ENCODE measurements around the gene IL33. TPM values are rescaled to one million over a fixed set of nuclear protein-coding genes. Genes with fewer than 3 reads are reported as not detected.

IL33 gene
- total RNA-seq, 1 donor = under 0.01 TPM

GRCh38 chr9:6214903-6215302 lies 704 bp upstream of the IL33 start:
- TF ChIP-seq CTCF (IDR thresholded peaks at IDR 0.05; ENCODE audit: extremely low read depth, low read depth, low read length) = no peak
- Histone ChIP-seq H3K79me2 (ENCODE audit: insufficient read depth, low read length) (no peaks in the 10 kb centered on the region), H4K20me1 (ENCODE audit: insufficient read depth, low read length) (no peaks in the 10 kb centered on the region), H3K36me3 (ENCODE audit: insufficient read depth, low read length) (no peaks in the 10 kb centered on the region), H3K4me3 (ENCODE audit: insufficient read depth, low read length) (no peak overlapping the region), H3K4me2 (ENCODE audit: insufficient read depth, low read length) (peak overlapping the region; percentile 49), H3K4me1 (ENCODE audit: insufficient read depth, low read length) (peaks cover 30% of the 10 kb centered on the region), H3K27me3 (ENCODE audit: insufficient read depth, low read length) (peaks cover 3% of the 10 kb centered on the region), H2AFZ (ENCODE audit: low read length) (no peak overlapping the region), H3K9me3 (ENCODE audit: low read depth, low read length) (peaks cover 3% of the 10 kb centered on the region), H3K27ac (ENCODE audit: low read depth, low read length) (peak overlapping the region; percentile 77)
- DNase-seq (ENCODE audit: insufficient read length, low spot score, missing footprints) = no peak

- no peaks in the 10 kb centered on the region for H3K79me2 ChIP-seq (ENCODE audit: insufficient read depth, low read length)
- TF ChIP-seq CTCF (IDR thresholded peaks at IDR 0.05; ENCODE audit: extremely low read depth, low read depth, low read length) = no peak
- H3K27ac ChIP-seq (ENCODE audit: low read depth, low read length) = no peak overlapping the region
- no peak overlapping the region for H3K4me3 ChIP-seq (ENCODE audit: insufficient read depth, low read length)
- no peak for DNase-seq (ENCODE audit: insufficient read length, low spot score, missing footprints)
- H3K36me3 ChIP-seq (ENCODE audit: insufficient read depth, low read length) = no peaks in the 10 kb centered on the region
- no peak overlapping the region for H2AFZ ChIP-seq (ENCODE audit: low read length)
- H3K4me2 ChIP-seq (ENCODE audit: insufficient read depth, low read length) = no peak overlapping the region
- H3K27me3 ChIP-seq (ENCODE audit: insufficient read depth, low read length) = peaks cover 3% of the 10 kb centered on the region
- no peaks in the 10 kb centered on the region for H3K9me3 ChIP-seq (ENCODE audit: low read depth, low read length)
- peaks cover 30% of the 10 kb centered on the region for H3K4me1 ChIP-seq (ENCODE audit: insufficient read depth, low read length)
- no peaks in the 10 kb centered on the region for H4K20me1 ChIP-seq (ENCODE audit: insufficient read depth, low read length)
Observed at GRCh38 chr9:6216002-6216401, 395 bp downstream of the IL33 start.

GRCh38 chr9:6216951-6217350 lies 1.3 kb downstream of the IL33 start:
- DNase-seq (ENCODE audit: insufficient read length, low spot score, missing footprints) = no peak
- peaks cover 30% of the 10 kb centered on the region for H3K4me1 ChIP-seq (ENCODE audit: insufficient read depth, low read length)
- no peak overlapping the region for H3K4me3 ChIP-seq (ENCODE audit: insufficient read depth, low read length)

GRCh38 chr9:6218099-6218502 lies 2.5 kb downstream of the IL33 start:
- H3K27ac ChIP-seq (ENCODE audit: low read depth, low read length) = peak overlapping the region; percentile 45
- no peaks in the 10 kb centered on the region for H3K36me3 ChIP-seq (ENCODE audit: insufficient read depth, low read length)
- peaks cover 25% of the 10 kb centered on the region for H3K4me1 ChIP-seq (ENCODE audit: insufficient read depth, low read length)
- peaks cover 3% of the 10 kb centered on the region for H3K27me3 ChIP-seq (ENCODE audit: insufficient read depth, low read length)
- no peak for DNase-seq (ENCODE audit: insufficient read length, low spot score, missing footprints)
- no peaks in the 10 kb centered on the region for H3K79me2 ChIP-seq (ENCODE audit: insufficient read depth, low read length)
- no peak for TF ChIP-seq CTCF (IDR thresholded peaks at IDR 0.05; ENCODE audit: extremely low read depth, low read depth, low read length)
- H2AFZ ChIP-seq (ENCODE audit: low read length) = peak overlapping the region; percentile 67
- H3K4me2 ChIP-seq (ENCODE audit: insufficient read depth, low read length) = peak overlapping the region; percentile 76
- no peaks in the 10 kb centered on the region for H4K20me1 ChIP-seq (ENCODE audit: insufficient read depth, low read length)
- H3K4me3 ChIP-seq (ENCODE audit: insufficient read depth, low read length) = peak overlapping the region; percentile 56
- no peaks in the 10 kb centered on the region for H3K9me3 ChIP-seq (ENCODE audit: low read depth, low read length)

More at GRCh38 chr9:6216951-6217350, 1.3 kb downstream of the IL33 start:
- H3K36me3 ChIP-seq (ENCODE audit: insufficient read depth, low read length) = no peaks in the 10 kb centered on the region
- H3K4me2 ChIP-seq (ENCODE audit: insufficient read depth, low read length) = no peak overlapping the region
- no peak overlapping the region for H2AFZ ChIP-seq (ENCODE audit: low read length)
- H3K27ac ChIP-seq (ENCODE audit: low read depth, low read length) = no peak overlapping the region
- no peaks in the 10 kb centered on the region for H3K79me2 ChIP-seq (ENCODE audit: insufficient read depth, low read length)
- TF ChIP-seq CTCF (IDR thresholded peaks at IDR 0.05; ENCODE audit: extremely low read depth, low read depth, low read length) = no peak
- no peaks in the 10 kb centered on the region for H3K9me3 ChIP-seq (ENCODE audit: low read depth, low read length)
- no peaks in the 10 kb centered on the region for H4K20me1 ChIP-seq (ENCODE audit: insufficient read depth, low read length)
- peaks cover 3% of the 10 kb centered on the region for H3K27me3 ChIP-seq (ENCODE audit: insufficient read depth, low read length)
